HEK293T (cell line): Measurements from ENCODE around the gene CAPN15.
A peak's percentile ranks its signal among the peaks of the same experiment; 100 is the strongest.
"Not testable (repeated sequence)": the region's sequence is repeated elsewhere in the genome, so short reads cannot be mapped to it uniquely, and the experiment has no call there.

Experiments used
- CTCF ChIA-PET: fragments of 350-600 bp; formaldehyde crosslinking; extraction: SDS; loops from one replicate; lab custom pipeline; 2021; ENCODE audit warnings: antibody characterized with exemption, inconsistent platforms; lab: Yijun Ruan, JAX
- POLR2A ChIA-PET: fragments of 350-600 bp; formaldehyde crosslinking; extraction: SDS; loops from one replicate; lab custom pipeline; 2020; ENCODE audit warnings: antibody characterized with exemption, inconsistent platforms; lab: Yijun Ruan, JAX
- DNase-seq: peaks from one replicate; pipeline ENCODE4 v3.0.0; 2012; ENCODE audit warnings: mixed read lengths; ENCODE audit errors: extremely low spot score
- ARNT ChIP-seq: fragments of 450-650 bp; IDR thresholded peaks from 2 replicates; pipeline ENCODE4 v1.6.1; 2017; ENCODE audit warnings: mild to moderate bottlenecking
- BHLHE40 ChIP-seq: fragments of 450-650 bp; IDR thresholded peaks from 2 replicates; pipeline ENCODE4 v1.6.1; 2016; ENCODE audit warnings: mild to moderate bottlenecking, moderate library complexity, borderline replicate concordance
- CTBP1 ChIP-seq: fragments of 450-650 bp; IDR thresholded peaks from 2 replicates; pipeline ENCODE4 v1.6.1; 2016; ENCODE audit warnings: borderline replicate concordance
- ELF4 ChIP-seq: fragments of 450-650 bp; IDR thresholded peaks from 2 replicates; pipeline ENCODE4 v1.6.1; 2017; ENCODE audit warnings: antibody characterized with exemption
- FOXA1 ChIP-seq: fragments of 450-650 bp; IDR thresholded peaks from 2 replicates; pipeline ENCODE4 v1.6.1; 2016; ENCODE audit warnings: mild to moderate bottlenecking
- FOXK2 ChIP-seq: fragments of 450-650 bp; IDR thresholded peaks from 2 replicates; pipeline ENCODE4 v1.6.1; 2016; ENCODE audit warnings: mild to moderate bottlenecking
- FOXM1 ChIP-seq: fragments of 450-650 bp; IDR thresholded peaks from 2 replicates; pipeline ENCODE4 v1.6.1; 2017; ENCODE audit warnings: mild to moderate bottlenecking, borderline replicate concordance
- HDGF ChIP-seq: fragments of 450-650 bp; IDR thresholded peaks from 2 replicates; pipeline ENCODE4 v1.6.1; 2017; ENCODE audit warnings: antibody characterized with exemption, borderline replicate concordance
- L3MBTL2 ChIP-seq: fragments of 450-650 bp; conservative IDR thresholded peaks from 2 replicates; pipeline ENCODE4 v1.6.1; 2016; ENCODE audit warnings: mild to moderate bottlenecking
- LEF1 ChIP-seq: fragments of 450-650 bp; IDR thresholded peaks from 2 replicates; pipeline ENCODE4 v1.6.1; 2017; ENCODE audit warnings: mild to moderate bottlenecking, borderline replicate concordance
- NFRKB ChIP-seq: fragments of 450-650 bp; IDR thresholded peaks from 2 replicates; pipeline ENCODE4 v1.6.1; 2016; ENCODE audit warnings: mild to moderate bottlenecking, moderate library complexity
- SP1 ChIP-seq: fragments of 450-650 bp; IDR thresholded peaks from 2 replicates; pipeline ENCODE4 v1.6.1; 2017
- SUZ12 ChIP-seq: fragments of 450-650 bp; IDR thresholded peaks from 2 replicates; pipeline ENCODE4 v1.6.1; 2016; ENCODE audit warnings: mild to moderate bottlenecking
- TARDBP ChIP-seq: fragments of 450-650 bp; IDR thresholded peaks from 2 replicates; pipeline ENCODE4 v1.6.1; 2016
- ZNF384 ChIP-seq: fragments of 450-650 bp; IDR thresholded peaks from 2 replicates; pipeline ENCODE4 v1.6.1; 2016
- TF ChIP-seq, protein P1 (sequence below): fragments of 450-650 bp; IDR thresholded peaks from 2 replicates; pipeline ENCODE4 v1.6.1; 2016

The CAPN15 gene

DNA sequence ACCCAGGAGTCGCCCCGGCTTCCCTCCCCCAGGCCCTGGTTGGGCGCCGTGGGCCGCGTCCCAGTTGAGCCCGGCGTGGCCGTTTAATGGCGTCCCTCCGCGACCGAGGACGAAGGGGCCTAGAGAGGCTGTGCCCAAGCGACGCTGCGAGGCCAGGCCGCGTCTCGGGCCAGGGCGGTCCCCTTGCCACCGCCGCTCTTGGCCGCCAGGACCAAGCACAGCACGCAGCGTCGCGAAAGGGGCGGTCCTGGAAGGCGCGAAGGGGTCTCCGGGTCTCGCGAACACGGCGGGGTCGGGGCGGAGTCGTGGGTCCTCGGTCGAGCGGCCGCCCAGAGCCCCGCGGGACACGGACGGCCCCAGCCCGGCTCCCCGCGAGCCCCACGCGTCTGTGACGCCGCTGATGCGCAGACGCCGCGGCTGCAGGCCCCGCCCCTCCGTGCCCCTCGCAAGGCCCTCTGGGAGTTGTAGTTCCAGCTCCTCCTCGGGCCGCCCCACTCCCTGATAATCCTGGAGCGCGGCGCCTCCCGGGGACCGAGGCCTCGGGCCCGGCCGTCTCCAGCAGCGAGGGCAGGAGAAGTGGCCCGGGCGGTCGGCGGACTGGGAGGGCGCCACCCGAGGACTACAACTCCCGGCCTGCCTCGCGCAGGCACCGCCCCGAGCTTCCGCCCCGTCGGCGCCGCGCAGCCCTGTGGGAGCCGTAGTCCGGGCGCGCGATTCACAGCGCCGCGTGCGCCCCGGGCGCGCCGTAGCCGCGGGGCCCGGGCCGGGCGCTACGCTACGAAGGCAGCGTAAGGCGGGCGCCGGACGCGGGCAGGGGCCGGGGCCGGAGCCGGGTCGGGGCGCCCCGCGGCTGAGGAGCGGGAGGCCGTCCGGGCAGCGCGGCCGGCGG lies at the start of gene CAPN15:
Gene CAPN15 (plus strand): TSS at position 698 of the 889 bp plus-strand sequence. CDS start 19,127 bp downstream, outside the sequence.
- CTCF ChIA-PET, result no interaction called here
- TF ChIP-seq FOXK2, result no peak
- TF ChIP-seq ELF4, result peak; percentile 52; the same call in 1 of the 2 replicates
- peak; percentile 61 for TF ChIP-seq L3MBTL2
- peak; percentile 70; the same call in 1 of the 2 replicates for TF ChIP-seq TARDBP
- peak; percentile 87 for DNase-seq
- POLR2A ChIA-PET, result interaction anchor here (0.6 to 1.4 kb wide), 9 partner anchors 9 to 110 kb away, joined by 3 to 5 read pairs (median 3); no protein-coding TSS in a partner anchor

- CTCF ChIA-PET, result interaction anchor here (1.4 kb wide), 1 partner anchor 10 kb away, joined by 7 read pairs; no protein-coding TSS in a partner anchor
- DNase-seq, result not testable (repeated sequence)
Measured at GRCh38 chr16:478287-478686, 49.2 kb upstream of the CAPN15 start.

GRCh38 chr16:482468-483185 lies 44.9 kb upstream of the CAPN15 start:
- no peak for DNase-seq
- CTCF ChIA-PET, result interaction anchor here (1.0 kb wide), 1 partner anchor 31 kb away, joined by 3 read pairs; no protein-coding TSS in a partner anchor
- POLR2A ChIA-PET, result no interaction called here
- TF ChIP-seq SP1 (no peak), ZNF384 (no peak), BHLHE40 (no peak), FOXK2 (no peak), TARDBP (no peak), CTBP1 (no peak), FOXM1 (no peak), ARNT (no peak), NFRKB (no peak), FOXA1 (no peak), LEF1 (no peak)
- TF ChIP-seq, protein P1, sequence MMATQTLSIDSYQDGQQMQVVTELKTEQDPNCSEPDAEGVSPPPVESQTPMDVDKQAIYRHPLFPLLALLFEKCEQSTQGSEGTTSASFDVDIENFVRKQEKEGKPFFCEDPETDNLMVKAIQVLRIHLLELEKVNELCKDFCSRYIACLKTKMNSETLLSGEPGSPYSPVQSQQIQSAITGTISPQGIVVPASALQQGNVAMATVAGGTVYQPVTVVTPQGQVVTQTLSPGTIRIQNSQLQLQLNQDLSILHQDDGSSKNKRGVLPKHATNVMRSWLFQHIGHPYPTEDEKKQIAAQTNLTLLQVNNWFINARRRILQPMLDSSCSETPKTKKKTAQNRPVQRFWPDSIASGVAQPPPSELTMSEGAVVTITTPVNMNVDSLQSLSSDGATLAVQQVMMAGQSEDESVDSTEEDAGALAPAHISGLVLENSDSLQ, result no peak

More at GRCh38 chr16:478287-478686, 49.2 kb upstream of the CAPN15 start:
- POLR2A ChIA-PET, result not testable (repeated sequence)

- DNase-seq, result no peak
- TF ChIP-seq SUZ12 (no peak), FOXM1 (no peak), L3MBTL2 (no peak), TARDBP (no peak), SP1 (no peak), FOXA1 (no peak), ZNF384 (no peak), ELF4 (no peak), ARNT (no peak), LEF1 (no peak), HDGF (no peak), NFRKB (no peak), CTBP1 (no peak), FOXK2 (no peak), BHLHE40 (no peak)
- TF ChIP-seq, protein P1, result no peak
- ChIA-PET CTCF (no interaction called here), POLR2A (interaction anchor here (1.1 kb wide), 1 partner anchor 58 kb away, joined by 3 read pairs; the partner anchor contains the start of gene RAB11FIP3)
Measured at GRCh38 chr16:483341-484075, 44.0 kb upstream of the CAPN15 start.

- TF ChIP-seq TARDBP (no peak), L3MBTL2 (no peak), ARNT (no peak), HDGF (no peak), BHLHE40 (no peak), FOXA1 (no peak), FOXK2 (no peak), ELF4 (no peak), CTBP1 (no peak), NFRKB (no peak), ZNF384 (no peak), SUZ12 (no peak)
- TF ChIP-seq, protein P1, result no peak
- no peak for DNase-seq
- ChIA-PET POLR2A (no interaction called here), CTCF (no interaction called here)
Measured at GRCh38 chr16:489606-490005, 37.9 kb upstream of the CAPN15 start.
